GM12801 (cell line): ENCODE results near the gene ITGA7.

ENCODE experiments used
- CTCF ChIP-seq: IDR thresholded peaks from one replicate; pipeline ENCODE4 v1.5.1; 2011; ENCODE audit warnings: control low read depth; ENCODE audit not compliant: insufficient read length; ENCODE audit errors: extremely low read depth

Gene ITGA7

GRCh38 chr12:55737581-55738122 is 29.9 kb upstream of the ITGA7 start:
- TF ChIP-seq CTCF = no peak

GRCh38 chr12:55736780-55737580 is 29.3 kb upstream of the ITGA7 start:
- TF ChIP-seq CTCF = no peak

- no peak for TF ChIP-seq CTCF
Measured at GRCh38 chr12:55736076-55736475, 28.4 kb upstream of the ITGA7 start.

- TF ChIP-seq CTCF = no peak
Measured at GRCh38 chr12:55734595-55734994, 26.9 kb upstream of the ITGA7 start.

- TF ChIP-seq CTCF = no peak
Measured at GRCh38 chr12:55733858-55734257, 26.2 kb upstream of the ITGA7 start.

- no peak for TF ChIP-seq CTCF
Measured at GRCh38 chr12:55733021-55733555, 25.4 kb upstream of the ITGA7 start.

- TF ChIP-seq CTCF = no peak
Measured at GRCh38 chr12:55732288-55732687, 24.6 kb upstream of the ITGA7 start.
